SK-N-SH (cell line): ENCODE data around the gene CRLF1.

Experiments
- USF2 ChIP-seq: fragments of 150-350 bp; IDR thresholded peaks from 2 replicates; pipeline ENCODE4 v1.6.1; 2017; ENCODE audit warnings: antibody characterized with exemption, low read length, low read depth, borderline replicate concordance
- TF ChIP-seq, protein P1 (sequence below): fragments of 200-600 bp; sonication (generic); IDR thresholded peaks from 2 replicates; pipeline ENCODE4 v1.6.1; 2017; ENCODE audit warnings: antibody characterized with exemption, mild to moderate bottlenecking, moderate library complexity

DNA sequence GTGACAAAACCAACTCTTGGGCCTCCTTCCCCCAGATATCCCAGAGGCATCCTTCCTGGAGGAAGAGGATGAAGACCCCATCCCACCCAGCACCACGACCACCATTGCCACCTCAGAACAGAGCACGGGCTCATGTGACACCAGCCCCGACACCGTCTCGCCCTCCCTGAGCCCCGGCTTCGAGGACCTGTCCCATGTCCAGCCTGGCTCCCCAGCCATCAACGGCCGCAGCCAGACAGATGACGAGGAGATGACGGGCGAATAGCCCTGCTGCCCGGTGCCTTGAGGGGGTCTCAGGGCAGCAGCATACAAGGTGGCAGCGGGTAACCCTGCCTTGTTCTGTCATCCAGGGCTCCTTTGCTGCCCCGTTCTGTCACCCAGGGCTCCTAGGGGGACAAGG lies 38.2 kb downstream of the CRLF1 start:
- TF ChIP-seq USF2 = no peak
- TF ChIP-seq, protein P1, sequence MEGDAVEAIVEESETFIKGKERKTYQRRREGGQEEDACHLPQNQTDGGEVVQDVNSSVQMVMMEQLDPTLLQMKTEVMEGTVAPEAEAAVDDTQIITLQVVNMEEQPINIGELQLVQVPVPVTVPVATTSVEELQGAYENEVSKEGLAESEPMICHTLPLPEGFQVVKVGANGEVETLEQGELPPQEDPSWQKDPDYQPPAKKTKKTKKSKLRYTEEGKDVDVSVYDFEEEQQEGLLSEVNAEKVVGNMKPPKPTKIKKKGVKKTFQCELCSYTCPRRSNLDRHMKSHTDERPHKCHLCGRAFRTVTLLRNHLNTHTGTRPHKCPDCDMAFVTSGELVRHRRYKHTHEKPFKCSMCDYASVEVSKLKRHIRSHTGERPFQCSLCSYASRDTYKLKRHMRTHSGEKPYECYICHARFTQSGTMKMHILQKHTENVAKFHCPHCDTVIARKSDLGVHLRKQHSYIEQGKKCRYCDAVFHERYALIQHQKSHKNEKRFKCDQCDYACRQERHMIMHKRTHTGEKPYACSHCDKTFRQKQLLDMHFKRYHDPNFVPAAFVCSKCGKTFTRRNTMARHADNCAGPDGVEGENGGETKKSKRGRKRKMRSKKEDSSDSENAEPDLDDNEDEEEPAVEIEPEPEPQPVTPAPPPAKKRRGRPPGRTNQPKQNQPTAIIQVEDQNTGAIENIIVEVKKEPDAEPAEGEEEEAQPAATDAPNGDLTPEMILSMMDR = no peak
